Endothelial cell of umbilical vein (primary cell): ENCODE measurements around the gene NDST3. TPM values are rescaled to one million over a fixed set of nuclear protein-coding genes. Genes with fewer than 3 reads are reported as not detected.

Source experiments
- BruUV-seq: library from RNA; stranded (reverse); fragments of 400-500 nt; replicated peaks from 2 replicates; lab custom pipeline; 2021; lab: Mats Ljungman, UMichigan
- CTCF ChIA-PET: fragments of 300-600, 350-600 bp; sonication (Branson Sonifier 250); formaldehyde crosslinking; loops from one replicate; lab custom pipeline; 2021; ENCODE audit warnings: antibody characterized with exemption, inconsistent platforms; lab: Charles Lee
- POLR2A ChIA-PET: fragments of 300-600, 350-600 bp; sonication (Branson Sonifier 250); formaldehyde crosslinking; loops from one replicate; lab custom pipeline; 2021; ENCODE audit warnings: antibody characterized with exemption, inconsistent platforms; lab: Charles Lee
- DNase-seq: peaks from one replicate; pipeline ENCODE4 v3.0.0-alpha.2; 2011; ENCODE audit warnings: low read depth, low spot score
- FAIRE-seq: peaks from 2 replicates; lab custom pipeline; 2011; peaks lifted over from hg19 to GRCh38; lab: Jason Lieb, UNC
- H2AFZ ChIP-seq: 2 replicates; pipeline ENCODE4 v1.6.0; 2012; ENCODE audit warnings: low read depth, low read length, control low read depth, inconsistent platforms
- H3K27ac ChIP-seq: 2 replicates; pipeline ENCODE4 v1.5.1; 2011; ENCODE audit warnings: low read depth, mild to moderate bottlenecking, control low read depth, low read length, moderate library complexity; ENCODE audit not compliant: insufficient read depth
- H3K27me3 ChIP-seq, 2 experiments: 2 replicates each; pipeline versions ENCODE4 v1.6.0 to v1.6.1; 2011; ENCODE audit warnings: low read length in 2 of 2, mixed read lengths in 1 of 2; ENCODE audit not compliant: control insufficient read depth in 2 of 2, insufficient read depth in 2 of 2
- H3K36me3 ChIP-seq, 2 experiments: 2 replicates in 1 of 2; 3 replicates in 1 of 2; pipeline ENCODE4 v1.5.1; 2011; ENCODE audit warnings: low read length in 2 of 2, mild to moderate bottlenecking in 1 of 2, moderate library complexity in 1 of 2; ENCODE audit not compliant: control insufficient read depth in 2 of 2, insufficient read depth in 2 of 2; ENCODE audit errors: extremely low read depth in 1 of 2
- H3K4me1 ChIP-seq: 3 replicates; pipeline ENCODE4 v1.5.1; 2011; ENCODE audit warnings: mild to moderate bottlenecking, low read length; ENCODE audit not compliant: control insufficient read depth, insufficient read depth; ENCODE audit errors: extremely low read depth
- H3K4me2 ChIP-seq: 2 replicates; pipeline ENCODE4 v1.6.1; 2011; ENCODE audit warnings: low read length, control low read depth, mixed read lengths; ENCODE audit not compliant: insufficient read depth
- H3K4me3 ChIP-seq, 3 experiments: fragments of 200-600 bp in 1 of 3; sonication (generic), shearing (Covaris generic) in 1 of 3; replicated peaks in 1 of 3; 2 replicates each; pipeline ENCODE4 v1.5.1; 2011 to 2016; ENCODE audit warnings: control low read depth in 3 of 3, low read length in 3 of 3, mild to moderate bottlenecking in 2 of 3, inconsistent platforms in 1 of 3, low read depth in 1 of 3, moderate library complexity in 1 of 3; ENCODE audit not compliant: insufficient read depth in 1 of 3
- H3K79me2 ChIP-seq: 2 replicates; pipeline ENCODE4 v1.6.0; 2012; ENCODE audit warnings: low read length, inconsistent platforms; ENCODE audit not compliant: control insufficient read depth, insufficient read depth
- H3K9ac ChIP-seq: replicated peaks from 2 replicates; pipeline ENCODE3; 2011; ENCODE audit warnings: low read length, control low read depth; ENCODE audit not compliant: insufficient read depth; ENCODE audit errors: extremely low read depth
- H3K9me1 ChIP-seq: replicated peaks from 3 replicates; pipeline ENCODE4 v1.6.0; 2011; ENCODE audit warnings: mild to moderate bottlenecking, low read length; ENCODE audit not compliant: control insufficient read depth, insufficient read depth; ENCODE audit errors: extremely low read depth
- H3K9me3 ChIP-seq: replicated peaks from 2 replicates; pipeline ENCODE4 v1.5.1; 2012; ENCODE audit warnings: low read length, inconsistent platforms; ENCODE audit not compliant: control insufficient read depth, insufficient read depth
- H4K20me1 ChIP-seq: replicated peaks from 2 replicates; pipeline ENCODE3; 2011; ENCODE audit warnings: mild to moderate bottlenecking, low read length; ENCODE audit not compliant: control insufficient read depth, insufficient read depth; ENCODE audit errors: extremely low read depth
- CTCF ChIP-seq, 2 donors: IDR thresholded peaks; 1 replicate in 1 of 2; 2 replicates in 1 of 2; pipeline ENCODE4 v1.5.1; 2011; ENCODE audit warnings: low read length in 2 of 2, mild to moderate bottlenecking in 2 of 2, moderate library complexity in 2 of 2, control low read depth in 1 of 2, inconsistent platforms in 1 of 2, low read depth in 1 of 2; ENCODE audit not compliant: insufficient read depth in 1 of 2; ENCODE audit errors: extremely low read depth in 1 of 2
- EZH2 ChIP-seq: IDR thresholded peaks from 2 replicates; pipeline ENCODE4 v1.6.1; 2012; ENCODE audit warnings: borderline replicate concordance, low read depth, mild to moderate bottlenecking, moderate library complexity, low read length, inconsistent platforms; ENCODE audit not compliant: severe bottlenecking
- GATA2 ChIP-seq: IDR thresholded peaks from 2 replicates; pipeline ENCODE4 v1.7.0; 2011; ENCODE audit warnings: low read depth, mild to moderate bottlenecking, moderate library complexity, mixed read lengths, low read length; ENCODE audit not compliant: insufficient read length, insufficient read depth
- MAX ChIP-seq: IDR thresholded peaks from 2 replicates; pipeline ENCODE4 v1.6.1; 2011; ENCODE audit not compliant: insufficient read depth, insufficient read length
- MYC ChIP-seq: IDR thresholded peaks from one replicate; pipeline ENCODE4 v1.6.1; 2011; ENCODE audit warnings: mild to moderate bottlenecking, low read depth, low read length
- POLR2AphosphoS5 ChIP-seq: IDR thresholded peaks from 2 replicates; pipeline ENCODE4 v1.6.1; 2012; ENCODE audit warnings: low read depth, mild to moderate bottlenecking, control low read depth, low read length, moderate library complexity; ENCODE audit not compliant: insufficient read depth
- dilution Hi-C: fragments of 300-500 bp; cut with MboI; formaldehyde crosslinking; loops from one replicate; pipeline ENCODE4 v1.15.0; 2019; ENCODE audit warnings: low sequenced_read_pairs; ENCODE audit not compliant: extremely low pct_ligation_motif_present
- intact Hi-C: fragments of 100-400 bp; cut with micrococcal nuclease; formaldehyde crosslinking; loops from one replicate; pipeline ENCODE4 v1.10.0; 2022
- polyA plus RNA-seq, 4 experiments: library from polyadenylated mRNA; depleted of rRNA in 3 of 4; stranded (reverse) in 3 of 4; unstranded in 1 of 4; fragments of >200 nt; gene quantifications; 2 replicates each; pipeline versions ENCODE4 v1.2.1 to v1.2.3, GENCODE V29; 2011 to 2012; ENCODE audit warnings: missing spikeins in 1 of 4
- total RNA-seq: library from RNA; stranded (reverse); gene quantifications from 2 replicates; pipeline ENCODE4 v1.2.3, GENCODE V29; 2021

The NDST3 gene
- total and polyA plus RNA-seq, 2 donors (not counting 3 experiments of a cell fraction or from before 2014, with no cell fraction given), result 0.04 TPM; not detected in 1

GRCh38 chr4:118287711-118288451 is 253.6 kb downstream of the NDST3 start:
- Histone ChIP-seq H3K4me2 (no peak overlapping the region), H3K27me3 (no peaks in the 10 kb centered on the region), H3K4me1 (no peaks in the 10 kb centered on the region), H4K20me1 (no peaks in the 10 kb centered on the region), H3K9me3 (no peaks in the 10 kb centered on the region), H3K36me3 (no peaks in the 10 kb centered on the region), H3K9me1 (no peaks in the 10 kb centered on the region), H3K27ac (no peak overlapping the region), H3K79me2 (no peaks in the 10 kb centered on the region), H3K4me3 (no peak overlapping the region), H2AFZ (no peak overlapping the region), H3K9ac (no peak overlapping the region)
- intact Hi-C loops, result no loop called here
- no peak for FAIRE-seq
- DNase-seq, result no peak
- CTCF ChIA-PET, result no interaction called here
- POLR2A ChIA-PET, result no interaction called here
- BruUV-seq, result no TSS peak
- TF ChIP-seq MYC, result no peak
- TF ChIP-seq CTCF (IDR thresholded peaks at IDR 0.05; ENCODE audit: extremely low read depth in 1 of 2, insufficient read depth in 1 of 2, low read depth in 1 of 2, low read length in 2 of 2), result no peak
- no peak for TF ChIP-seq GATA2
- TF ChIP-seq MAX, result no peak
- no peak for TF ChIP-seq POLR2AphosphoS5
- no peak for TF ChIP-seq EZH2
- dilution Hi-C loops, result no loop called here
